ENCODE data around the gene TRIM33.

DNA sequence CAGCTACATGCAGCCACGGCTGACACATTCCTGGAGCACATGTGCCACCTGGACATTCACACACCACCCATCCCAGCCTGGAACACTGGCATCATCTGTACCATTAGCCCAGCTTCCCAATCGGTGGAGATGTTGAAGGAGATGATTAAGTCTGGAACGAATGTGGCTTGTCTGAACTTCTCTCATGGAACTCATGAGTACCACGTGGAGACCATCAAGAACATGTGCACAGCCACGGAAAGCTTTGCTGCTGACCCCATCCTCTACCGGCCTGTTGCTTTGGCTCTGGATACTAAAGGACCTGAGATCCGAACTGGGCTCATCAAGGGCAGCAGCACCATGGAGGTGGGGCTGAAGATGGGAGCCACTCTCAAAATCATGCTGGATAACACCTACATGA, 25.0 kb upstream of the TRIM33 start:
- TF ChIP-seq, protein P1, sequence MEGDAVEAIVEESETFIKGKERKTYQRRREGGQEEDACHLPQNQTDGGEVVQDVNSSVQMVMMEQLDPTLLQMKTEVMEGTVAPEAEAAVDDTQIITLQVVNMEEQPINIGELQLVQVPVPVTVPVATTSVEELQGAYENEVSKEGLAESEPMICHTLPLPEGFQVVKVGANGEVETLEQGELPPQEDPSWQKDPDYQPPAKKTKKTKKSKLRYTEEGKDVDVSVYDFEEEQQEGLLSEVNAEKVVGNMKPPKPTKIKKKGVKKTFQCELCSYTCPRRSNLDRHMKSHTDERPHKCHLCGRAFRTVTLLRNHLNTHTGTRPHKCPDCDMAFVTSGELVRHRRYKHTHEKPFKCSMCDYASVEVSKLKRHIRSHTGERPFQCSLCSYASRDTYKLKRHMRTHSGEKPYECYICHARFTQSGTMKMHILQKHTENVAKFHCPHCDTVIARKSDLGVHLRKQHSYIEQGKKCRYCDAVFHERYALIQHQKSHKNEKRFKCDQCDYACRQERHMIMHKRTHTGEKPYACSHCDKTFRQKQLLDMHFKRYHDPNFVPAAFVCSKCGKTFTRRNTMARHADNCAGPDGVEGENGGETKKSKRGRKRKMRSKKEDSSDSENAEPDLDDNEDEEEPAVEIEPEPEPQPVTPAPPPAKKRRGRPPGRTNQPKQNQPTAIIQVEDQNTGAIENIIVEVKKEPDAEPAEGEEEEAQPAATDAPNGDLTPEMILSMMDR (conservative IDR thresholded peaks at IDR 0.05 in 1 of 2, IDR thresholded peaks at IDR 0.05 in 1 of 2; ENCODE audit: low read depth in 1 of 2, low read length in 2 of 2) = no peak
- no peak for TF ChIP-seq EZH2 (IDR thresholded peaks at IDR 0.05; ENCODE audit: low read length, missing control alignments)

Data from fibroblast of lung (primary cell).